ENCODE measurements around the gene PYY. TPM values are rescaled to one million over a fixed set of nuclear protein-coding genes. Genes with fewer than 3 reads are reported as not detected.

PYY gene
- total and polyA plus RNA-seq, 10 of the 15 experiments (the other 5 are each of a cell fraction or from before 2014, with no cell fraction given), result 0.07 to 0.18 TPM; not detected in 8

GRCh38 chr17:43918026-43918389, 35.7 kb downstream of the PYY start (continued):
- no peak for TF ChIP-seq POU2F2 (IDR thresholded peaks at IDR 0.05; ENCODE audit: borderline replicate concordance, low read depth, low read length)
- no peak for TF ChIP-seq FOXM1 (IDR thresholded peaks at IDR 0.05; ENCODE audit: low read depth, low read length)
- TF ChIP-seq ATF2 (IDR thresholded peaks at IDR 0.05; ENCODE audit: low read length), result no peak
- TF ChIP-seq PAX5 (IDR thresholded peaks at IDR 0.05; ENCODE audit: borderline replicate concordance, low read depth, low read length), result no peak
- TF ChIP-seq BRCA1 (IDR thresholded peaks at IDR 0.05; ENCODE audit: low read depth, low read length), result no peak
- no peak for TF ChIP-seq CHD4 (IDR thresholded peaks at IDR 0.05)
- no peak for TF ChIP-seq HDGF (IDR thresholded peaks at IDR 0.05)
- no peak for TF ChIP-seq RELB (IDR thresholded peaks at IDR 0.05; ENCODE audit: low read depth)
- TF ChIP-seq YBX1 (IDR thresholded peaks at IDR 0.05), result no peak
- no peak for TF ChIP-seq STAT3 (IDR thresholded peaks at IDR 0.05; ENCODE audit: low read depth, low read length)
- TF ChIP-seq BCLAF1 (IDR thresholded peaks at IDR 0.05), result no peak

Measured in GM12878 (cell line).